Measurements from ENCODE around the gene PDLIM5. TPM values are rescaled to one million over a fixed set of nuclear protein-coding genes. Genes with fewer than 3 reads are reported as not detected.

Gene PDLIM5
- total RNA-seq, 1 experiment from 2014 or later = 58.0 TPM

DNA sequence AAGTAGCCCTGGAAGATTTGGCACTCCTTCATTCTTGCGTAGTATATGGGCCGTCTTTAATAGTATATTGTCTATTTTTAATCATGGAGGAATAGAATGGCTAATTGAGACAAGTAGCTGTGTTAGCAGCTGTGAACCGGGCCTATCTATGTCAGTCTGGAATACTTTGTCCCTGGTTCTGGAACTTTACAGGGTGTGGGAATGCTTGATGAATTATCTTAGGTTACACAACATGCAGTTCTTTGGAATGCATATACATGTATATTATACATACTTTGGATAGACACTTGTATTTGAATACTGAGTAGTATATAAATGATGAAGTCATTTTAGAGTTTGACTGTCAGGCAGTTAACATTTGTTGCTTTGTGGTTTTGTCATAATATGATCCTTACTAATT, 37.4 kb downstream of the PDLIM5 start:
- no peak overlapping the region for H3K9ac ChIP-seq (ENCODE audit: extremely low read depth, insufficient read length, low read length)
- H3K79me2 ChIP-seq (ENCODE audit: insufficient read depth, low read length) = no peaks in the 10 kb centered on the region

More for the DNA sequence above, 37.4 kb downstream of the PDLIM5 start:
- H2BK15ac ChIP-seq (ENCODE audit: low read depth, low read length) = no peak overlapping the region
- TF ChIP-seq, protein P1, sequence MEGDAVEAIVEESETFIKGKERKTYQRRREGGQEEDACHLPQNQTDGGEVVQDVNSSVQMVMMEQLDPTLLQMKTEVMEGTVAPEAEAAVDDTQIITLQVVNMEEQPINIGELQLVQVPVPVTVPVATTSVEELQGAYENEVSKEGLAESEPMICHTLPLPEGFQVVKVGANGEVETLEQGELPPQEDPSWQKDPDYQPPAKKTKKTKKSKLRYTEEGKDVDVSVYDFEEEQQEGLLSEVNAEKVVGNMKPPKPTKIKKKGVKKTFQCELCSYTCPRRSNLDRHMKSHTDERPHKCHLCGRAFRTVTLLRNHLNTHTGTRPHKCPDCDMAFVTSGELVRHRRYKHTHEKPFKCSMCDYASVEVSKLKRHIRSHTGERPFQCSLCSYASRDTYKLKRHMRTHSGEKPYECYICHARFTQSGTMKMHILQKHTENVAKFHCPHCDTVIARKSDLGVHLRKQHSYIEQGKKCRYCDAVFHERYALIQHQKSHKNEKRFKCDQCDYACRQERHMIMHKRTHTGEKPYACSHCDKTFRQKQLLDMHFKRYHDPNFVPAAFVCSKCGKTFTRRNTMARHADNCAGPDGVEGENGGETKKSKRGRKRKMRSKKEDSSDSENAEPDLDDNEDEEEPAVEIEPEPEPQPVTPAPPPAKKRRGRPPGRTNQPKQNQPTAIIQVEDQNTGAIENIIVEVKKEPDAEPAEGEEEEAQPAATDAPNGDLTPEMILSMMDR (conservative IDR thresholded peaks at IDR 0.05) = no peak
- no peak overlapping the region for H2AK5ac ChIP-seq (ENCODE audit: insufficient read length, low read length)
- Mint-ChIP-seq H3K4me1 (no peaks in the 10 kb centered on the region), H3K27ac (no peak overlapping the region), H3K36me3 (ENCODE audit: insufficient read depth in 1 of 3, low read depth in 3 of 3) (no peaks in the 10 kb centered on the region), H3K9me3 (no peaks in the 10 kb centered on the region), H3K27me3 (ENCODE audit: low read depth) (no peaks in the 10 kb centered on the region), H3K4me3 (no peak overlapping the region)
- no peak overlapping the region for H4K91ac ChIP-seq (ENCODE audit: insufficient read length, low read depth, low read length)
- H3K9me3 ChIP-seq (ENCODE audit: control insufficient read depth, low read depth, low read length) = no peaks in the 10 kb centered on the region
- H3K18ac ChIP-seq (ENCODE audit: insufficient read length, low read depth, low read length) = no peak overlapping the region
- no peak overlapping the region for H3K56ac ChIP-seq (ENCODE audit: insufficient read length, low read depth, low read length)
- no peaks in the 10 kb centered on the region for H4K20me1 ChIP-seq (ENCODE audit: control insufficient read depth, insufficient read depth, insufficient read length)
- no CpG with 5 or more reads among the region's 3 CpGs for WGBS (ENCODE audit: extremely low coverage, insufficient read length, low lambda C conversion rate)
- no peaks in the 10 kb centered on the region for H3K79me1 ChIP-seq (ENCODE audit: insufficient read depth, low read depth, low read length, poor library complexity, severe bottlenecking)
- no peak overlapping the region for H3K4me2 ChIP-seq (ENCODE audit: insufficient read depth, insufficient read length, low read length)
- H3K14ac ChIP-seq (ENCODE audit: insufficient read depth, low read length) = no peak overlapping the region
- no peaks in the 10 kb centered on the region for H3K23me2 ChIP-seq (ENCODE audit: insufficient read length, low read depth, low read length, poor library complexity, severe bottlenecking)
- no peak overlapping the region for H2AFZ ChIP-seq (ENCODE audit: low read length)
- H3K27me3 ChIP-seq (ENCODE audit: insufficient read depth, low read length) = no peaks in the 10 kb centered on the region
- no peaks in the 10 kb centered on the region for H3K4me1 ChIP-seq (ENCODE audit: insufficient read depth, low read length)
- no peak overlapping the region for H3K23ac ChIP-seq (ENCODE audit: insufficient read length, low read depth, low read length)
- H3T11ph ChIP-seq (ENCODE audit: low read length) = no peak overlapping the region
- DNase-seq = no peak
- no peak overlapping the region for H2BK5ac ChIP-seq (ENCODE audit: insufficient read length, low read length)
- no peak overlapping the region for H4K5ac ChIP-seq (ENCODE audit: insufficient read length, low read depth, low read length)
- no peak overlapping the region for H2BK120ac ChIP-seq (ENCODE audit: low read depth, low read length, poor library complexity, severe bottlenecking)
- H3K27ac ChIP-seq (ENCODE audit: insufficient read length, low read depth, low read length) = no peak overlapping the region
- H2BK12ac ChIP-seq (ENCODE audit: insufficient read length, low read depth, low read length) = no peak overlapping the region
- no peak overlapping the region for H2BK20ac ChIP-seq (ENCODE audit: low read depth, low read length, poor library complexity, severe bottlenecking)
- H4K8ac ChIP-seq (replicated peaks; ENCODE audit: insufficient read length, low read depth, low read length) = no peak overlapping the region
- H3K4ac ChIP-seq (ENCODE audit: low read depth, low read length) = no peak overlapping the region

All from H9 (cell line).